Subcutaneous abdominal adipose tissue (tissue), 5 donors: Measurements from ENCODE around the gene SPCS2.
A peak's percentile ranks its signal among the peaks of the same experiment; 100 is the strongest.

Experiments used
- H3K27ac ChIP-seq: one replicate; pipeline ENCODE4 v1.7.0; 2013; ENCODE audit warnings: low read depth, mild to moderate bottlenecking, inconsistent platforms, low read length, moderate library complexity
- H3K27me3 ChIP-seq, 5 donors: one replicate each; pipeline ENCODE4 v1.7.0; 2013; ENCODE audit warnings: low read length in 5 of 5, inconsistent platforms in 1 of 5; ENCODE audit not compliant: control insufficient read depth in 5 of 5, insufficient read depth in 4 of 5
- H3K36me3 ChIP-seq, 5 donors: one replicate each; pipeline ENCODE4 v1.7.0; 2013; ENCODE audit warnings: low read length in 5 of 5; ENCODE audit not compliant: control insufficient read depth in 5 of 5, insufficient read depth in 5 of 5
- H3K4me1 ChIP-seq, 5 donors: one replicate each; pipeline ENCODE4 v1.7.0; 2013; ENCODE audit warnings: low read length in 5 of 5, mild to moderate bottlenecking in 3 of 5, moderate library complexity in 1 of 5; ENCODE audit not compliant: control insufficient read depth in 5 of 5, insufficient read depth in 5 of 5
- H3K4me3 ChIP-seq, 5 donors: one replicate each; pipeline ENCODE4 v1.7.0; 2013; ENCODE audit warnings: low read length in 5 of 5, low read depth in 1 of 5
- H3K9ac ChIP-seq, 5 donors: one replicate each; pipeline ENCODE4 v1.7.0; 2013; ENCODE audit warnings: low read length in 5 of 5, mild to moderate bottlenecking in 4 of 5, moderate library complexity in 3 of 5
- H3K9me3 ChIP-seq, 5 donors: one replicate each; pipeline ENCODE4 v1.7.0; 2013; ENCODE audit warnings: low read length in 5 of 5; ENCODE audit not compliant: control insufficient read depth in 5 of 5
- donor health status: healthy.
- donor health status: healthy.
- donor health status: healthy.
- donor health status: healthy.
- donor health status: healthy.

The SPCS2 gene

GRCh38 chr11:74942073-74942759, 6.8 kb upstream of the SPCS2 start:
- H3K4me3 ChIP-seq = no peak overlapping the region
- H3K27ac ChIP-seq = no peak overlapping the region
- peaks cover 0 to 14% (median 8%) of the 10 kb centered on the region in 5 donors for H3K36me3 ChIP-seq
- H3K4me1 ChIP-seq = peaks cover 0 to 21% (median 14%) of the 10 kb centered on the region in 5 donors
- no peaks in the 10 kb centered on the region for H3K27me3 ChIP-seq
- H3K9ac ChIP-seq = peak overlapping the region in 2 of 5 donors; percentile 3 to 21
- no peaks in the 10 kb centered on the region for H3K9me3 ChIP-seq

- Histone ChIP-seq H3K36me3 (peaks cover 0 to 9% (median under 1%) of the 10 kb centered on the region in 5 donors), H3K4me3 (peak overlapping the region; percentile 81 to 99 (median 94)), H3K9ac (peak overlapping the region; percentile 57 to 99 (median 96)), H3K27me3 (no peaks in the 10 kb centered on the region), H3K9me3 (no peaks in the 10 kb centered on the region), H3K4me1 (peaks cover 2 to 37% (median 29%) of the 10 kb centered on the region in 5 donors), H3K27ac (peak overlapping the region; percentile 84)
Measured at GRCh38 chr11:74948546-74948897, 544 bp upstream of the SPCS2 start.

DNA sequence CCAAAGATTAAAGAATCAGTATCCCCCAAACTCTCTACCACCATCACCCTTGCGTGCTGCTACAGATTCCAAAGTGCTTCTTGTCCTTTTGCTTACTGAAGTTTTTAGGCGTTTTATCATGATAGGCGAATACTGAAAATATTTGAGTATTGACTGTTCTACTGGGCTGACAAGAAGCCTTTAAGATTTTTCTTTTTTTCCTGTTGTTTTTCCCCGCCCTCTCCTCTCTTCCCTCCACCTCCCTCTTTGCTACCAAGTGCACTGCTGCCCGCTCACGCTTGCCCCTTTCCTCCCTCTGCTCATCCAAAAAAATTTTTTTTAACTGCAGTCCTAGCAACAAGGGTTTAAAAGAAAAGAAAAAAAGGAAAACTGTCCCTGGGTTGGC, 679 bp downstream of the SPCS2 start:
- Histone ChIP-seq H3K36me3 (peaks cover 0 to 7% (median 0%) of the 10 kb centered on the region in 5 donors), H3K4me1 (peaks cover 2 to 37% (median 29%) of the 10 kb centered on the region in 5 donors), H3K9ac (peak overlapping the region; percentile 84 to 99 (median 96)), H3K9me3 (no peaks in the 10 kb centered on the region), H3K4me3 (peak overlapping the region; percentile 81 to 99 (median 98)), H3K27me3 (no peaks in the 10 kb centered on the region), H3K27ac (peak overlapping the region; percentile 84)

GRCh38 chr11:74950374-74950969, 1.4 kb downstream of the SPCS2 start:
- H3K36me3 ChIP-seq = peaks cover 0 to 11% (median 0%) of the 10 kb centered on the region in 5 donors
- no peaks in the 10 kb centered on the region for H3K9me3 ChIP-seq
- H3K27me3 ChIP-seq = no peaks in the 10 kb centered on the region
- H3K4me1 ChIP-seq = peaks cover 2 to 37% (median 29%) of the 10 kb centered on the region in 5 donors
- H3K4me3 ChIP-seq = peak overlapping the region; percentile 81 to 99 (median 98)
- H3K9ac ChIP-seq = peak overlapping the region; percentile 84 to 99 (median 96)
- H3K27ac ChIP-seq = peak overlapping the region; percentile 84

DNA sequence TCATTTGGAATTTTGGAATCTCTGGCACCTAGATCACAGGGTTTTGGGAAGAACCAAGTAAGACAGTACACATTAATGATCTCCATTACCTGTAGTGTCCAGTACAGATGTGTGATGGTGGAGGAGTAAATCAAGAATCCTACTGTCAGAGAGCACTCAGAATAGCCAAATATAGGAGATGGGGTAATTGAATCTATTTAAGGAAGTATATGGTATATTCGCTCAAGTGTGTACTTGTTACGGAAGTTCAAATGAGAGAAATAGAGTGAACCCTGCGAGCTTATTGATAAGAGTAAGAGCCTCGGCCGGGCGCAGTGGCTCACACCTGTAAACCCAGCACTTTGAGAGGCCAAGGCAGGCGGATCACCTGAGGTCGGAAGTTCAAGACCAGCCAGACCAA, 2.2 kb downstream of the SPCS2 start:
- H3K4me1 ChIP-seq = peaks cover 2 to 37% (median 29%) of the 10 kb centered on the region in 5 donors
- no peak overlapping the region for H3K27ac ChIP-seq
- H3K27me3 ChIP-seq = no peaks in the 10 kb centered on the region
- H3K4me3 ChIP-seq = no peak overlapping the region
- H3K9me3 ChIP-seq = no peaks in the 10 kb centered on the region
- H3K9ac ChIP-seq = no peak overlapping the region
- H3K36me3 ChIP-seq = peaks cover 0 to 11% (median 0%) of the 10 kb centered on the region in 5 donors

DNA sequence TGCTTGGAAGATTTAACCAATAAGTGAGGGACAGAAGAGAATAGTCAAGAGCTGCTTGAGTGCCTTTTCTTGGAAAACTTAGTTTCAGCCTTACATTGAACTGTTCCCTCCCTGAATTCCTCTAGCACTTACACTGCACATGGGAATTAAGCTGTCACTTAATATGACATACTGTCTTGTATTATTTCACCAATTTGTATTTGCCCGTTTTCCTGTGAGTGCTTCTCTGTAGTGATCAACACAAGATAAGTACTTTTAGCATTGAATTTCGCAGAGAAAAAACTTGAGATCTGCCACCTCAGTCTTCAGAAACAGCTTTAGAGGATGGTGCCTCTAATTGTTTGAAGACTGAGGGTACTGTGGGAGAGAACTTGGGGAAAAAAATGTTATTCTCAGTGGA, 3.7 kb downstream of the SPCS2 start:
- H3K4me3 ChIP-seq = no peak overlapping the region
- no peaks in the 10 kb centered on the region for H3K27me3 ChIP-seq
- H3K27ac ChIP-seq = no peak overlapping the region
- no peaks in the 10 kb centered on the region for H3K9me3 ChIP-seq
- H3K9ac ChIP-seq = peak overlapping the region in 1 of 5 donors; percentile 53
- peaks cover 0 to 11% (median 3%) of the 10 kb centered on the region in 5 donors for H3K36me3 ChIP-seq
- H3K4me1 ChIP-seq = peaks cover 2 to 37% (median 30%) of the 10 kb centered on the region in 5 donors

GRCh38 chr11:74953451-74953850, 4.4 kb downstream of the SPCS2 start:
- Histone ChIP-seq H3K4me1 (peaks cover 0 to 36% (median 32%) of the 10 kb centered on the region in 5 donors), H3K27me3 (no peaks in the 10 kb centered on the region)

DNA sequence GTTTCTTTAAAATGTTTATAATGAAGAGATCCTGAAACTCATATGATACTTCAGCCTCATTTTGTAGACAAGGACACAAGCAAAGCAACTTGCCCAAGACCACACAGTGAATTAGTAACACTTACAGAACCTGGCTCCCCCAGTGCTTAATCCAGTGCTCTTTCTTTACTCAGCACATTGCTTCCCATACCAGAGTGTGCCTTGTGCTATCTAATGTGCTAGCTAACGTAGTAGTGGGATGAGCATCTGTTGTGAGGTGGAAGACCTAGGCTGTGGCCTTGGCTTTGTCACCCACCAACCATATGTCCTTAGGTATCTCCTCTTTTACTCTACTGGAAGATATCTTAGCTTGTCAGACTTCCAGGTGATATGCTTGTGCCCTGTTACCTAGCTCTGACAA, 5.1 kb downstream of the SPCS2 start:
- no peak overlapping the region for H3K27ac ChIP-seq
- H3K4me3 ChIP-seq = no peak overlapping the region
- H3K9me3 ChIP-seq = no peaks in the 10 kb centered on the region
- no peaks in the 10 kb centered on the region for H3K27me3 ChIP-seq
- H3K4me1 ChIP-seq = peaks cover 0 to 39% (median 32%) of the 10 kb centered on the region in 5 donors
- H3K9ac ChIP-seq = no peak overlapping the region
- H3K36me3 ChIP-seq = peaks cover 0 to 11% (median 3%) of the 10 kb centered on the region in 5 donors

More at GRCh38 chr11:74953451-74953850, 4.4 kb downstream of the SPCS2 start:
- Histone ChIP-seq H3K27ac (no peak overlapping the region), H3K9me3 (no peaks in the 10 kb centered on the region), H3K36me3 (peaks cover 0 to 11% (median 3%) of the 10 kb centered on the region in 5 donors), H3K9ac (no peak overlapping the region), H3K4me3 (no peak overlapping the region)

DNA sequence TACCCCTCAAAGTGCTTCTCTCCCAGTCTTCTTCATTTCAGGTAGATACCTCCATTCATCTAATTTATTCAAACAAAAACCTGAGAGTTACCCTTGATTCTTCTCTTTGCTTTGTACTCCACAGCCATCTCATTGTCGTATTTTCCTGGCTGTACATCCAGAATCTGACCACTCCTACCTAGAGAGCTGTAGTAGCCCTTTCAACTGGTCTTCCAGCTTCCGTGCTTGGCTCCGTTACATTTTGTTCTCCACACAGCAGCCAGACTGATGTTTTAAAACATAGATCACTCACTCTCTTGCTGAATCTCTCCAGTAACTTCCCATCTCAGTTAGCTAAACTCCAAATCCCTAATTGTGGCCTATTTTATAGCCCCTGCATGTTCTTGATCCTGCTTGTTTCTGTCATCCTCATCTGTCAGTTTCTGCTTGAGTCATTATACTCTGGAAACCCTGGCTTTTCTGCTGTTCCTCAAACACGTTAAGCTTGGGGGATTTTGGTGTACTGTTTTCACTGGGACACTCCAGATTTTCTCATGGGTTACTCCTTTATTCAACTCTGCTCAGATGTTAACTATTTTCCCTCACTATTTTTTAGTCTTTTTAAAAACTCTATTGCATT, 7.4 kb downstream of the SPCS2 start:
- Histone ChIP-seq H3K27me3 (no peaks in the 10 kb centered on the region), H3K36me3 (peaks cover 0 to 11% (median 3%) of the 10 kb centered on the region in 5 donors), H3K27ac (no peak overlapping the region), H3K9ac (peak overlapping the region in 1 of 5 donors; percentile 13), H3K9me3 (no peaks in the 10 kb centered on the region), H3K4me3 (no peak overlapping the region), H3K4me1 (peaks cover 0 to 21% (median 10%) of the 10 kb centered on the region in 5 donors)
